IMR-90 (cell line): ENCODE measurements around the gene LYPD5. TPM values are rescaled to one million over a fixed set of nuclear protein-coding genes. Genes with fewer than 3 reads are reported as not detected.
A peak's percentile ranks its signal among the peaks of the same experiment; 100 is the strongest.

Experiments
- ATAC-seq: fragments of 200-7000 bp; cut with Tn5 transposase; 2 replicates; pipeline ENCODE4 v1.9.1; 2020; ENCODE audit warnings: low read depth, mild to moderate bottlenecking, moderate library complexity
- BruUV-seq: library from RNA; stranded (reverse); fragments of 400-500 nt; replicated peaks from 2 replicates; lab custom pipeline; 2021; lab: Mats Ljungman, UMichigan
- CTCF ChIA-PET: fragments of 300-600 bp; formaldehyde crosslinking; extraction: SDS; loops from one replicate; lab custom pipeline; 2021; ENCODE audit warnings: antibody characterized with exemption; lab: Yijun Ruan, JAX
- POLR2A ChIA-PET: fragments of 300-600 bp; sonication (Branson Sonifier 250); formaldehyde crosslinking; loops from one replicate; lab custom pipeline; 2022; ENCODE audit warnings: antibody characterized with exemption; ENCODE audit not compliant: unreplicated experiment; lab: Charles Lee
- DNase-seq: peaks from one replicate; pipeline ENCODE4 v3.0.0; 2013
- H2AFZ ChIP-seq: replicated peaks from 2 replicates; pipeline ENCODE3; 2013; ENCODE audit warnings: low read length, mild to moderate bottlenecking; ENCODE audit not compliant: poor library complexity
- H2AK5ac ChIP-seq: 2 replicates; pipeline ENCODE4 v1.6.1; 2013; ENCODE audit warnings: low read depth, low read length, inconsistent platforms
- H2AK9ac ChIP-seq: replicated peaks from 2 replicates; pipeline ENCODE3; 2013; ENCODE audit warnings: mild to moderate bottlenecking, low read depth, low read length, moderate library complexity; ENCODE audit not compliant: poor library complexity
- H2BK120ac ChIP-seq: 2 replicates; pipeline ENCODE4 v1.6.1; 2013; ENCODE audit warnings: low read depth, low read length, inconsistent platforms
- H2BK15ac ChIP-seq: 3 replicates; pipeline ENCODE4 v1.6.1; 2013; ENCODE audit warnings: low read depth, low read length, inconsistent platforms
- H2BK20ac ChIP-seq: 2 replicates; pipeline ENCODE4 v1.6.1; 2013; ENCODE audit warnings: low read depth, mild to moderate bottlenecking, inconsistent platforms, low read length, moderate library complexity
- H2BK5ac ChIP-seq: 2 replicates; pipeline ENCODE4 v1.6.1; 2013; ENCODE audit warnings: mild to moderate bottlenecking, low read depth, low read length, inconsistent platforms; ENCODE audit not compliant: poor library complexity, severe bottlenecking
- H3K14ac ChIP-seq: replicated peaks from 2 replicates; pipeline ENCODE4 v1.6.1; 2013; ENCODE audit warnings: low read depth, low read length, inconsistent platforms
- H3K18ac ChIP-seq: 2 replicates; pipeline ENCODE4 v1.6.1; 2013; ENCODE audit warnings: low read depth, low read length, control low read depth
- H3K23ac ChIP-seq: 2 replicates; pipeline ENCODE4 v1.6.1; 2013; ENCODE audit warnings: low read depth, low read length, inconsistent platforms
- H3K27ac ChIP-seq: 2 replicates; pipeline ENCODE4 v1.5.1; 2013; ENCODE audit warnings: mild to moderate bottlenecking, control low read depth, low read length; ENCODE audit not compliant: insufficient read depth
- H3K27me3 ChIP-seq: 2 replicates; pipeline ENCODE4 v1.6.1; 2013; ENCODE audit warnings: low read length; ENCODE audit not compliant: control insufficient read depth, insufficient read depth
- H3K36me3 ChIP-seq: 2 replicates; pipeline ENCODE4 v1.6.1; 2013; ENCODE audit warnings: low read length, mixed read lengths; ENCODE audit not compliant: control insufficient read depth, insufficient read depth
- H3K4ac ChIP-seq: 2 replicates; pipeline ENCODE4 v1.6.1; 2013; ENCODE audit warnings: low read depth, low read length, inconsistent platforms
- H3K4me1 ChIP-seq: 2 replicates; pipeline ENCODE4 v1.6.1; 2013; ENCODE audit warnings: low read length, mixed read lengths; ENCODE audit not compliant: control insufficient read depth, insufficient read depth
- H3K4me2 ChIP-seq: 2 replicates; pipeline ENCODE4 v1.6.1; 2013; ENCODE audit warnings: low read depth, mild to moderate bottlenecking, control low read depth, low read length, moderate library complexity
- H3K4me3 ChIP-seq: 2 replicates; pipeline ENCODE4 v1.5.1; 2013; ENCODE audit warnings: low read depth, mild to moderate bottlenecking, control low read depth, low read length, moderate library complexity; ENCODE audit not compliant: insufficient read depth
- H3K56ac ChIP-seq: 2 replicates; pipeline ENCODE4 v1.6.1; 2013; ENCODE audit warnings: low read length, inconsistent platforms; ENCODE audit not compliant: insufficient read depth; ENCODE audit errors: extremely low read depth
- H3K79me1 ChIP-seq, 2 experiments: 2 replicates each; pipeline ENCODE4 v1.6.1; 2013; ENCODE audit warnings: low read length in 2 of 2, inconsistent platforms in 1 of 2, low read depth in 1 of 2
- H3K9ac ChIP-seq: 2 replicates; pipeline ENCODE4 v1.6.1; 2013; ENCODE audit warnings: low read depth, low read length, control low read depth
- H3K9me1 ChIP-seq: 2 replicates; pipeline ENCODE4 v1.6.1; 2013; ENCODE audit warnings: low read length, inconsistent platforms; ENCODE audit not compliant: insufficient read depth
- H3K9me3 ChIP-seq: 2 replicates; pipeline ENCODE4 v1.6.1; 2013; ENCODE audit warnings: low read length; ENCODE audit not compliant: control insufficient read depth, insufficient read depth
- H4K20me1 ChIP-seq: 2 replicates; pipeline ENCODE4 v1.6.1; 2013; ENCODE audit warnings: low read length, inconsistent platforms; ENCODE audit not compliant: insufficient read depth
- H4K5ac ChIP-seq: 2 replicates; pipeline ENCODE4 v1.6.1; 2013; ENCODE audit warnings: mild to moderate bottlenecking, low read depth, low read length, control low read depth
- H4K8ac ChIP-seq, 2 experiments: 2 replicates each; pipeline ENCODE4 v1.6.1; 2013; ENCODE audit warnings: low read depth in 2 of 2, low read length in 2 of 2, control low read depth in 1 of 2, inconsistent platforms in 1 of 2
- H4K91ac ChIP-seq: 2 replicates; pipeline ENCODE4 v1.6.1; 2013; ENCODE audit warnings: low read depth, low read length, inconsistent platforms; ENCODE audit not compliant: insufficient read depth
- BHLHE40 ChIP-seq: fragments of 150-350 bp; IDR thresholded peaks from 2 replicates; pipeline ENCODE4 v1.6.1; 2016; ENCODE audit warnings: mild to moderate bottlenecking, low read depth, low read length
- CEBPB ChIP-seq: IDR thresholded peaks from 2 replicates; pipeline ENCODE4 v1.6.1; 2012; ENCODE audit warnings: low read depth, low read length, improper control_type of control experiment
- MAFK ChIP-seq: IDR thresholded peaks from 2 replicates; pipeline ENCODE4 v1.6.1; 2012; ENCODE audit warnings: low read depth, low read length, improper control_type of control experiment
- MAZ ChIP-seq: IDR thresholded peaks from 2 replicates; pipeline ENCODE4 v1.6.1; 2012; ENCODE audit warnings: low read depth, mild to moderate bottlenecking, low read length, improper control_type of control experiment, moderate library complexity, borderline replicate concordance
- MXI1 ChIP-seq: IDR thresholded peaks from 2 replicates; pipeline ENCODE4 v1.6.1; 2012; ENCODE audit warnings: low read depth, mild to moderate bottlenecking, low read length, moderate library complexity, borderline replicate concordance
- NFE2L2 ChIP-seq: fragments of 150-350 bp; IDR thresholded peaks from 2 replicates; pipeline ENCODE4 v1.6.1; 2016; ENCODE audit warnings: low read depth, mild to moderate bottlenecking, low read length
- POLR2A ChIP-seq: IDR thresholded peaks from 2 replicates; pipeline ENCODE4 v1.6.1; 2012; ENCODE audit warnings: mild to moderate bottlenecking, low read depth, low read length
- RAD21 ChIP-seq: IDR thresholded peaks from 2 replicates; pipeline ENCODE4 v1.6.1; 2012; ENCODE audit warnings: low read length, improper control_type of control experiment
- RCOR1 ChIP-seq: IDR thresholded peaks from 2 replicates; pipeline ENCODE4 v1.6.1; 2012; ENCODE audit warnings: mild to moderate bottlenecking, low read length, improper control_type of control experiment; ENCODE audit not compliant: insufficient replicate concordance
- RFX5 ChIP-seq: IDR thresholded peaks from 2 replicates; pipeline ENCODE4 v1.8.0; 2012; ENCODE audit warnings: low read depth, mild to moderate bottlenecking, low read length, moderate library complexity
- SMC3 ChIP-seq: fragments of 150-350 bp; IDR thresholded peaks from 2 replicates; pipeline ENCODE4 v1.6.1; 2016; ENCODE audit warnings: low read depth, mild to moderate bottlenecking, antibody characterized with exemption, low read length, moderate library complexity
- WGBS, 2 experiments: methylation state at CpG; one replicate each; pipeline versions ENCODE4 v1.1.5 to v1.1.7; 2013; ENCODE audit warnings: missing lambda C conversion rate in 2 of 2; ENCODE audit not compliant: insufficient read length in 1 of 2; ENCODE audit errors: extremely low coverage in 2 of 2; 5-methylcytosine and 5-hydroxymethylcytosine counted together
- dilution Hi-C: fragments of 300-500 bp; cut with HindIII; formaldehyde crosslinking; loops from one replicate; pipeline ENCODE4 v1.14.3; 2018; ENCODE audit warnings: low sequenced_read_pairs; ENCODE audit not compliant: unreplicated experiment
- in situ Hi-C: fragments of 300-500 bp; cut with MboI; formaldehyde crosslinking; loops from 3 replicates; pipeline ENCODE4 v1.14.3; 2019; ENCODE audit warnings: low sequenced_read_pairs, inconsistent platforms, mixed read lengths
- intact Hi-C: fragments of 100-400 bp; cut with micrococcal nuclease; formaldehyde crosslinking; loops from 2 replicates; pipeline ENCODE4 v1.10.0; 2022
- polyA plus RNA-seq, 3 experiments: library from polyadenylated mRNA; depleted of rRNA; stranded (reverse); fragments of >200 nt; gene quantifications; 2 replicates each; pipeline ENCODE4 v1.2.3, GENCODE V29; 2012; ENCODE audit warnings: low replicate concordance in 1 of 3
- total RNA-seq: library from RNA; depleted of rRNA; stranded (reverse); fragments of >200 nt; gene quantifications from 2 replicates; pipeline ENCODE4 v1.2.3, GENCODE V29; 2012
- TF ChIP-seq, protein P1 (sequence below): fragments of 150-350 bp; IDR thresholded peaks from 2 replicates; pipeline ENCODE4 v1.6.1; 2016; ENCODE audit warnings: low read depth, mild to moderate bottlenecking, low read length, moderate library complexity, borderline replicate concordance
- TF ChIP-seq, protein P2 (sequence below): conservative IDR thresholded peaks from 2 replicates; pipeline ENCODE4 v1.5.1; 2012; ENCODE audit warnings: mild to moderate bottlenecking, low read depth, low read length, improper control_type of control experiment
- TF ChIP-seq, protein P3 (sequence below): fragments of 150-350 bp; IDR thresholded peaks from 2 replicates; pipeline ENCODE4 v1.6.1; 2017; ENCODE audit warnings: mild to moderate bottlenecking, antibody characterized with exemption, low read length, low read depth

Gene LYPD5
- total and polyA plus RNA-seq, 2 of the 4 experiments (the other 2 are of a cell fraction) = 0.31 to 0.36 TPM

DNA sequence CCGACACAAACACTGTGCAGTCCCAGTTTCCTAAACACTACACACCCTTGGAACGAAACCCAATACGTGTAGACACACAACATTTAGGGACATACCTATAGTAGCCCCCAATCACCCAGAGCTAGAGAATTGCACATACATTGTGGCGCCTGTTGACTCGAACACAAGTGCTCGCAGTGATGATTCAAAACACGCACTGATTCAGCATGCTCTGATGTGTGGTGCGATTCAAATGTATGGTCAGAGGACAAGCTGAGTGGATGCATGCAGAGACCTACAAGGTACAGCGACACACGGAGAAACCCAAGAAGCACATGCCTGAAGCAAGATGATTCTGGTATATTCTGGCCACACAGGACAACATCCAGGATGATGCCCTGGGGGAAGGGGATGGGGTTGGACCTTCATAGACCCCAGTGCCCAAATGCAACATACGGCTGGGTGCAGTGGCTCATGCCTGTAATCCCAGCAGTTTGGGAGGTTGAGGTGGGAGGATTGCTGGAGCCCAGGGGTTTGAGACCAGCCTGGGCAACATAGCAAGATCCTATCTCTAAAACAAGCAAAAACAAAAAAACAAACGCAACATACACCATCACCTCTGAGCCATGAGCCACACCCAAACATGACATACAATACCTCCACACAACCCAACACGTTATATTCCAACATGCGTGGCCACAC is 20.5 kb downstream of the LYPD5 start:
- Histone ChIP-seq H3K4me2 (no peak overlapping the region), H3K23ac (peak overlapping the region; percentile 48; the same call in 1 of the 2 replicates), H4K20me1 (no peaks in the 10 kb centered on the region), H2BK120ac (no peak overlapping the region), H2BK15ac (peak overlapping the region; percentile 3; the same call in 1 of the 3 replicates), H3K4ac (peak overlapping the region; percentile 66; the same call in 1 of the 2 replicates), H2BK5ac (no peak overlapping the region), H4K91ac (peak overlapping the region; percentile 13; the same call in 1 of the 2 replicates), H2AFZ (peak overlapping the region; percentile 90), H3K9ac (no peak overlapping the region), H3K4me1 (peaks cover 12% of the 10 kb centered on the region), H3K18ac (no peak overlapping the region), H3K14ac (peak overlapping the region; percentile 68; the same call in 1 of the 2 replicates), H2AK9ac (peak overlapping the region; percentile 89), H3K36me3 (no peaks in the 10 kb centered on the region), H3K56ac (no peak overlapping the region), H3K9me3 (no peaks in the 10 kb centered on the region), H3K4me3 (no peak overlapping the region), H3K79me1 (no peaks in the 10 kb centered on the region), H2BK20ac (peak overlapping the region; percentile 17; the same call in 1 of the 2 replicates), H4K5ac (no peak overlapping the region), H3K9me1 (peaks cover 8% of the 10 kb centered on the region), H2AK5ac (peak overlapping the region; percentile 52), H3K27me3 (no peaks in the 10 kb centered on the region), H3K27ac (no peak overlapping the region), H4K8ac (peak overlapping the region in 1 of 2 experiments; percentile 31; a peak in 1 of 4 replicates)
- TF ChIP-seq RCOR1 (no peak), MAZ (no peak), SMC3 (no peak), BHLHE40 (no peak), RAD21 (no peak), MAFK (no peak), NFE2L2 (no peak), RFX5 (no peak), MXI1 (no peak), CEBPB (no peak), POLR2A (no peak)
- TF ChIP-seq, protein P1, sequence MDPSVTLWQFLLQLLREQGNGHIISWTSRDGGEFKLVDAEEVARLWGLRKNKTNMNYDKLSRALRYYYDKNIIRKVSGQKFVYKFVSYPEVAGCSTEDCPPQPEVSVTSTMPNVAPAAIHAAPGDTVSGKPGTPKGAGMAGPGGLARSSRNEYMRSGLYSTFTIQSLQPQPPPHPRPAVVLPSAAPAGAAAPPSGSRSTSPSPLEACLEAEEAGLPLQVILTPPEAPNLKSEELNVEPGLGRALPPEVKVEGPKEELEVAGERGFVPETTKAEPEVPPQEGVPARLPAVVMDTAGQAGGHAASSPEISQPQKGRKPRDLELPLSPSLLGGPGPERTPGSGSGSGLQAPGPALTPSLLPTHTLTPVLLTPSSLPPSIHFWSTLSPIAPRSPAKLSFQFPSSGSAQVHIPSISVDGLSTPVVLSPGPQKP = no peak
- TF ChIP-seq, protein P2, sequence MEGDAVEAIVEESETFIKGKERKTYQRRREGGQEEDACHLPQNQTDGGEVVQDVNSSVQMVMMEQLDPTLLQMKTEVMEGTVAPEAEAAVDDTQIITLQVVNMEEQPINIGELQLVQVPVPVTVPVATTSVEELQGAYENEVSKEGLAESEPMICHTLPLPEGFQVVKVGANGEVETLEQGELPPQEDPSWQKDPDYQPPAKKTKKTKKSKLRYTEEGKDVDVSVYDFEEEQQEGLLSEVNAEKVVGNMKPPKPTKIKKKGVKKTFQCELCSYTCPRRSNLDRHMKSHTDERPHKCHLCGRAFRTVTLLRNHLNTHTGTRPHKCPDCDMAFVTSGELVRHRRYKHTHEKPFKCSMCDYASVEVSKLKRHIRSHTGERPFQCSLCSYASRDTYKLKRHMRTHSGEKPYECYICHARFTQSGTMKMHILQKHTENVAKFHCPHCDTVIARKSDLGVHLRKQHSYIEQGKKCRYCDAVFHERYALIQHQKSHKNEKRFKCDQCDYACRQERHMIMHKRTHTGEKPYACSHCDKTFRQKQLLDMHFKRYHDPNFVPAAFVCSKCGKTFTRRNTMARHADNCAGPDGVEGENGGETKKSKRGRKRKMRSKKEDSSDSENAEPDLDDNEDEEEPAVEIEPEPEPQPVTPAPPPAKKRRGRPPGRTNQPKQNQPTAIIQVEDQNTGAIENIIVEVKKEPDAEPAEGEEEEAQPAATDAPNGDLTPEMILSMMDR = no peak
- TF ChIP-seq, protein P3, sequence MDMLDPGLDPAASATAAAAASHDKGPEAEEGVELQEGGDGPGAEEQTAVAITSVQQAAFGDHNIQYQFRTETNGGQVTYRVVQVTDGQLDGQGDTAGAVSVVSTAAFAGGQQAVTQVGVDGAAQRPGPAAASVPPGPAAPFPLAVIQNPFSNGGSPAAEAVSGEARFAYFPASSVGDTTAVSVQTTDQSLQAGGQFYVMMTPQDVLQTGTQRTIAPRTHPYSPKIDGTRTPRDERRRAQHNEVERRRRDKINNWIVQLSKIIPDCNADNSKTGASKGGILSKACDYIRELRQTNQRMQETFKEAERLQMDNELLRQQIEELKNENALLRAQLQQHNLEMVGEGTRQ = no peak
- intact Hi-C loops = no loop called here
- dilution Hi-C loops = no loop called here
- ChIA-PET CTCF (no interaction called here), POLR2A (no interaction called here)
- BruUV-seq = no TSS peak
- DNase-seq = no peak
- ATAC-seq = no peak
- in situ Hi-C loops = loop anchor here (5.0 kb wide), 1 partner anchor 34 kb away; no protein-coding TSS in a partner anchor
- 98% methylated on average over 6 of the region's 14 CpGs; no CpG with 5 or more reads in 1 of the 2 experiments for WGBS, 2 experiments
